GM23248 (cell line): ENCODE measurements around the gene BCHE. TPM values are rescaled to one million over a fixed set of nuclear protein-coding genes. Genes with fewer than 3 reads are reported as not detected.

Experiments
- DNase-seq: peaks from one replicate; pipeline ENCODE4 v3.0.0-alpha.2; 2015
- H2AFZ ChIP-seq: fragments of 200-600 bp; sonication (generic); 2 replicates; pipeline ENCODE4 v1.6.1; 2016; ENCODE audit warnings: antibody characterized with exemption
- H3F3A ChIP-seq: fragments of 200-600 bp; sonication (generic); 2 replicates; pipeline ENCODE4 v1.6.1; 2016; ENCODE audit warnings: mild to moderate bottlenecking, antibody characterized with exemption, mixed run types; ENCODE audit not compliant: insufficient read depth
- H3K27ac ChIP-seq: fragments of 200-600 bp; sonication (generic); 2 replicates; pipeline ENCODE4 v1.5.1; 2016; ENCODE audit warnings: mild to moderate bottlenecking
- H3K27me3 ChIP-seq: fragments of 200-600 bp; sonication (generic); replicated peaks from 2 replicates; pipeline ENCODE4 v1.6.1; 2016; ENCODE audit warnings: mild to moderate bottlenecking; ENCODE audit not compliant: insufficient read depth
- H3K36me3 ChIP-seq: fragments of 200-600 bp; sonication (generic); 2 replicates; pipeline ENCODE4 v1.6.1; 2016; ENCODE audit warnings: low read depth, mild to moderate bottlenecking
- H3K4me1 ChIP-seq: fragments of 200-600 bp; sonication (generic); 2 replicates; pipeline ENCODE4 v1.6.1; 2016; ENCODE audit warnings: mild to moderate bottlenecking; ENCODE audit not compliant: insufficient read depth
- H3K4me2 ChIP-seq: fragments of 200-600 bp; sonication (generic); one replicate; pipeline ENCODE4 v1.6.1; 2016; ENCODE audit warnings: mild to moderate bottlenecking; ENCODE audit not compliant: unreplicated experiment
- H3K4me3 ChIP-seq: fragments of 200-600 bp; sonication (generic); 2 replicates; pipeline ENCODE4 v1.5.1; 2016; ENCODE audit warnings: mild to moderate bottlenecking
- H3K79me2 ChIP-seq: fragments of 200-600 bp; sonication (generic); 2 replicates; pipeline ENCODE4 v1.6.1; 2016; ENCODE audit warnings: mild to moderate bottlenecking; ENCODE audit not compliant: insufficient read depth
- H3K9ac ChIP-seq: fragments of 200-600 bp; sonication (generic); 2 replicates; pipeline ENCODE4 v1.6.1; 2016; ENCODE audit warnings: mild to moderate bottlenecking
- H3K9me2 ChIP-seq: fragments of 200-600 bp; sonication (generic); 2 replicates; pipeline ENCODE4 v1.6.1; 2016; ENCODE audit warnings: mixed run types, mild to moderate bottlenecking, moderate library complexity; ENCODE audit not compliant: insufficient read depth
- H3K9me3 ChIP-seq: fragments of 200-600 bp; sonication (generic); one replicate; pipeline ENCODE4 v1.6.1; 2017; ENCODE audit warnings: low read depth
- H4K20me1 ChIP-seq: fragments of 200-600 bp; sonication (generic); 2 replicates; pipeline ENCODE4 v1.6.0; 2016; ENCODE audit not compliant: insufficient read depth
- EZH2 ChIP-seq: fragments of 200-600 bp; sonication (generic); IDR thresholded peaks from 2 replicates; pipeline ENCODE4 v1.6.1; 2018; ENCODE audit warnings: antibody characterized with exemption, mild to moderate bottlenecking; ENCODE audit not compliant: insufficient read depth, poor library complexity, severe bottlenecking
- EZH2phosphoT487 ChIP-seq: fragments of 200-600 bp; sonication (generic); IDR thresholded peaks from 2 replicates; pipeline ENCODE4 v1.6.1; 2018; ENCODE audit warnings: antibody characterized with exemption, moderate library complexity, mild to moderate bottlenecking, low read depth; ENCODE audit not compliant: insufficient read depth
- WGBS, 2 experiments: methylation state at CpG; one replicate each; pipeline ENCODE4 v1.1.6; 2015 to 2017; ENCODE audit warnings: low lambda C conversion rate in 2 of 2, low coverage in 1 of 2; ENCODE audit errors: missing lambda C conversion rate in 2 of 2; 5-methylcytosine and 5-hydroxymethylcytosine counted together
- in situ Hi-C: fragments of 300-500 bp; cut with MboI; formaldehyde crosslinking; loops from 2 replicates; pipeline ENCODE4 v1.15.0; 2020
- polyA plus RNA-seq: library from polyadenylated mRNA; unstranded; fragments of >200 nt; fragmentation: Nextera tagmentation; extraction: Ambion mirVana; gene quantifications from 2 replicates; pipeline ENCODE4 v1.2.1, GENCODE V29; 2016
- total RNA-seq: library from RNA; depleted of rRNA; stranded (reverse); fragments of >200 nt; shearing (Covaris generic); gene quantifications from 2 replicates; pipeline ENCODE4 v1.2.3, GENCODE V29; 2014

Gene BCHE
- total and polyA plus RNA-seq, 2 experiments from 2014 or later, result not detected

GRCh38 chr3:165746874-165747273 is 90.3 kb downstream of the BCHE start:
- in situ Hi-C loops, result no loop called here
- 5 to 7% methylated on average over 2 of the region's 2 CpGs for WGBS, 2 experiments
- no peaks in the 10 kb centered on the region for H3K79me2 ChIP-seq
- H2AFZ ChIP-seq, result no peak overlapping the region
- H3K27ac ChIP-seq, result no peak overlapping the region
- no peaks in the 10 kb centered on the region for H3F3A ChIP-seq
- H3K27me3 ChIP-seq, result no peaks in the 10 kb centered on the region
- no peaks in the 10 kb centered on the region for H3K4me1 ChIP-seq
- H3K36me3 ChIP-seq, result no peaks in the 10 kb centered on the region
- no peaks in the 10 kb centered on the region for H4K20me1 ChIP-seq
- H3K9me2 ChIP-seq, result no peaks in the 10 kb centered on the region
- no peak for DNase-seq
- no peak overlapping the region for H3K4me2 ChIP-seq
- no peaks in the 10 kb centered on the region for H3K9me3 ChIP-seq
- H3K9ac ChIP-seq, result no peak overlapping the region
- H3K4me3 ChIP-seq, result no peak overlapping the region
- no peak for TF ChIP-seq EZH2
- no peak for TF ChIP-seq EZH2phosphoT487

GRCh38 chr3:165744025-165744424 is 93.2 kb downstream of the BCHE start:
- H3K4me2 ChIP-seq, result no peak overlapping the region
- no peaks in the 10 kb centered on the region for H3K4me1 ChIP-seq
- H4K20me1 ChIP-seq, result no peaks in the 10 kb centered on the region
- TF ChIP-seq EZH2phosphoT487 (no peak), EZH2 (no peak)
- no peak overlapping the region for H3K4me3 ChIP-seq
- H3K9me3 ChIP-seq, result no peaks in the 10 kb centered on the region
- H3K27me3 ChIP-seq, result no peaks in the 10 kb centered on the region
- H3K27ac ChIP-seq, result no peak overlapping the region
- DNase-seq, result no peak
- H3K9me2 ChIP-seq, result no peaks in the 10 kb centered on the region
- H3F3A ChIP-seq, result no peaks in the 10 kb centered on the region
- 61 to 66% methylated on average over 3 of the region's 3 CpGs for WGBS, 2 experiments
- in situ Hi-C loops, result no loop called here
- H2AFZ ChIP-seq, result no peak overlapping the region
- H3K9ac ChIP-seq, result no peak overlapping the region
- no peaks in the 10 kb centered on the region for H3K79me2 ChIP-seq
- H3K36me3 ChIP-seq, result no peaks in the 10 kb centered on the region

GRCh38 chr3:165742351-165742750 is 94.9 kb downstream of the BCHE start:
- H3K27me3 ChIP-seq, result no peaks in the 10 kb centered on the region
- H3K4me2 ChIP-seq, result no peak overlapping the region
- no peak overlapping the region for H3K4me3 ChIP-seq
- no peak overlapping the region for H2AFZ ChIP-seq
- TF ChIP-seq EZH2phosphoT487 (no peak), EZH2 (no peak)
- no peaks in the 10 kb centered on the region for H3F3A ChIP-seq
- H4K20me1 ChIP-seq, result no peaks in the 10 kb centered on the region
- no peak overlapping the region for H3K27ac ChIP-seq
- no peak overlapping the region for H3K9ac ChIP-seq
- no peaks in the 10 kb centered on the region for H3K36me3 ChIP-seq
- no peaks in the 10 kb centered on the region for H3K79me2 ChIP-seq
- no peak for DNase-seq
- H3K4me1 ChIP-seq, result no peaks in the 10 kb centered on the region
- H3K9me2 ChIP-seq, result no peaks in the 10 kb centered on the region
- H3K9me3 ChIP-seq, result no peaks in the 10 kb centered on the region
- in situ Hi-C loops, result no loop called here

- Histone ChIP-seq H3F3A (no peaks in the 10 kb centered on the region), H3K27ac (no peak overlapping the region), H3K9ac (no peak overlapping the region), H3K79me2 (no peaks in the 10 kb centered on the region), H4K20me1 (no peaks in the 10 kb centered on the region), H3K9me3 (no peaks in the 10 kb centered on the region), H3K4me3 (no peak overlapping the region), H3K9me2 (no peaks in the 10 kb centered on the region), H3K27me3 (no peaks in the 10 kb centered on the region), H3K4me1 (no peaks in the 10 kb centered on the region), H3K36me3 (no peaks in the 10 kb centered on the region), H3K4me2 (no peak overlapping the region), H2AFZ (no peak overlapping the region)
- no peak for DNase-seq
- TF ChIP-seq EZH2 (no peak), EZH2phosphoT487 (no peak)
- in situ Hi-C loops, result no loop called here
- 24 to 27% methylated on average over 4 of the region's 4 CpGs for WGBS, 2 experiments
These were observed 107.5 kb downstream of the BCHE start for GRCh38 chr3:165729756-165730155.

GRCh38 chr3:165728924-165729323 is 108.3 kb downstream of the BCHE start:
- Histone ChIP-seq H3K9me2 (no peaks in the 10 kb centered on the region), H3K4me3 (no peak overlapping the region), H3K27me3 (no peaks in the 10 kb centered on the region), H3K4me1 (no peaks in the 10 kb centered on the region), H3K9me3 (no peaks in the 10 kb centered on the region), H3K4me2 (no peak overlapping the region), H3K9ac (no peak overlapping the region), H3F3A (no peaks in the 10 kb centered on the region), H3K79me2 (no peaks in the 10 kb centered on the region), H3K27ac (no peak overlapping the region), H2AFZ (no peak overlapping the region), H4K20me1 (no peaks in the 10 kb centered on the region), H3K36me3 (no peaks in the 10 kb centered on the region)
- in situ Hi-C loops, result no loop called here
- no peak for DNase-seq
- TF ChIP-seq EZH2 (no peak), EZH2phosphoT487 (no peak)
- 20 to 23% methylated on average over 5 of the region's 5 CpGs for WGBS, 2 experiments
